Psoas muscle (tissue), 8 donors: ENCODE data around the gene LIG3. TPM values are rescaled to one million over a fixed set of nuclear protein-coding genes. Genes with fewer than 3 reads are reported as not detected.

Source experiments
- ATAC-seq, 4 donors: fragments of 200-7000 bp; cut with Tn5 transposase; one replicate each; pipeline ENCODE4 v1.9.1; 2020; ENCODE audit warnings: moderate library complexity in 3 of 4, mild to moderate bottlenecking in 2 of 4
- DNase-seq, 2 donors: peaks; one replicate each; pipeline ENCODE4 v3.0.0-alpha.2; 2020
- H3K27ac ChIP-seq: fragments of 200-600 bp; one replicate; pipeline ENCODE4 v1.8.0; 2022
- H3K27me3 ChIP-seq, 3 donors: fragments of 200-600 bp in 1 of 3; one replicate each; pipeline versions ENCODE4 v1.6.1 to v1.8.0; 2013 to 2022; ENCODE audit warnings: low read length in 2 of 3, mild to moderate bottlenecking in 2 of 3, moderate library complexity in 1 of 3; ENCODE audit not compliant: insufficient read depth in 3 of 3
- H3K36me3 ChIP-seq, 2 donors: fragments of 200-600 bp in 1 of 2; one replicate each; pipeline versions ENCODE4 v1.6.1 to v1.8.0; 2013 to 2022; ENCODE audit warnings: low read depth in 1 of 2, mild to moderate bottlenecking in 1 of 2, moderate library complexity in 1 of 2; ENCODE audit not compliant: insufficient read depth in 1 of 2
- H3K4me1 ChIP-seq: fragments of 200-600 bp; one replicate; pipeline ENCODE4 v1.8.0; 2022
- H3K4me3 ChIP-seq: fragments of 200-600 bp; one replicate; pipeline ENCODE4 v1.8.0; 2022; ENCODE audit warnings: mild to moderate bottlenecking
- H3K9me3 ChIP-seq: fragments of 200-600 bp; one replicate; pipeline ENCODE4 v1.8.0; 2022
- WGBS, 3 donors: extraction: QIAGEN DNeasy Blood & Tissue Kit; methylation state at CpG; one replicate each; pipeline versions ENCODE4 v1.1.6 to v1.1.7; 2013; 5-methylcytosine and 5-hydroxymethylcytosine counted together
- intact Hi-C, 2 donors: fragments of 100-400 bp; cut with DNase I; formaldehyde crosslinking; loops; one replicate each; pipeline versions ENCODE4 v1.11.0 to v1.14.2; 2022
- polyA plus RNA-seq, 3 donors: library from polyadenylated mRNA; stranded (reverse); fragments of 200-250 nt; gene quantifications; one replicate each; pipeline ENCODE4 v1.2.3, GENCODE V29; 2013
- total RNA-seq, 4 donors: library from RNA; stranded (reverse); fragmentation: NEBNext Ultra II Directional in 2 of 4; extraction: Animal tissue kit (Norgen Biotek cat#: 25700) in 2 of 4; gene quantifications; one replicate each; pipeline versions ENCODE4 v1.2.1 to v1.2.4, GENCODE V29; 2021 to 2023
- TF ChIP-seq, protein P1 (sequence below): fragments of 200-600 bp; IDR thresholded peaks from one replicate; pipeline ENCODE4 v1.8.0; 2022; ENCODE audit warnings: antibody characterized with exemption
- donor health status: healthy with polysubstance abuse.
- donor health status: DM: no; HTN: no; CAD: no; lungs with moderate emphysema.
- donor health status: Bipolar disorder and iron deficiency.
- donor health status: healthy.
- donor health status: DM: yes; HTN: yes; CAD: no.
- donor health status: DM: no; HTN: no; CAD: no.
- donor health status: DM: no; HTN: no; CAD: no.
- donor health status: DM: yes; HTN: yes; CAD: no.

LIG3 gene
- total and polyA plus RNA-seq, 7 donors = 11.5 to 28.2 (median 23.5) TPM

DNA sequence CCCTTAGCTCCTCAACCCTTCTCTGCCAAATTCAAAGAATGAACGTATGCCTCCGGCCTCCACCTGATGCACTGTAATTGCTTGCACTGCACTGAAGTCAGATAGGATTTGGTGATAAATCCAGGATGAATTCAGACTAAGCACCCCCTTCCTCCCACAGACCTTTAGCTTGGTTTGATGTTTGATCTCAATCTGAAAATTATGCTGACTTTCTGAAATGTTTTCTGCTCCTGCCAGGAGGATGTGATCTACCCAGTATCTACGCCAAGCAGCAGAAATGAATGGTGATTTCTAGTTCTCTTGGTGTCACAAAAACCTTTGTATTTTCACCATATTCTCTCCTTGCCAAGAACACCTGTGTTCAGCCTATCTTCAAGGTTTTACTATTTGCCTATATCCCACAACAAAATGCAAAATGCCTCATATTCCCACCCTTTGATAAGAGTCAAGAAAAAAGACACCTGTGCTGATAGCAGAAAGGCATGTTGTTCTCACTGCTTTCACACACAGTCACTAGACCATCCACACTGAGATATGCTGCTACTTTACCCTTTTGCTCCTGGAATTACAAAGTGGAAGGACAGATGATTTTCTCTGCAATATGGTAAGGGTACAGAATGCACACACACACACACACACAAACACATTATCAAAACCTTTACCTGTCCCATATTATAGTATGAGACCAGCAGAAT, 68.5 kb downstream of the LIG3 start:
- DNase-seq (no peak), ATAC-seq (no peak)
- WGBS, 3 donors = 82 to 94% (median 89%) methylated on average over 3 of the region's 3 CpGs
- TF ChIP-seq, protein P1, sequence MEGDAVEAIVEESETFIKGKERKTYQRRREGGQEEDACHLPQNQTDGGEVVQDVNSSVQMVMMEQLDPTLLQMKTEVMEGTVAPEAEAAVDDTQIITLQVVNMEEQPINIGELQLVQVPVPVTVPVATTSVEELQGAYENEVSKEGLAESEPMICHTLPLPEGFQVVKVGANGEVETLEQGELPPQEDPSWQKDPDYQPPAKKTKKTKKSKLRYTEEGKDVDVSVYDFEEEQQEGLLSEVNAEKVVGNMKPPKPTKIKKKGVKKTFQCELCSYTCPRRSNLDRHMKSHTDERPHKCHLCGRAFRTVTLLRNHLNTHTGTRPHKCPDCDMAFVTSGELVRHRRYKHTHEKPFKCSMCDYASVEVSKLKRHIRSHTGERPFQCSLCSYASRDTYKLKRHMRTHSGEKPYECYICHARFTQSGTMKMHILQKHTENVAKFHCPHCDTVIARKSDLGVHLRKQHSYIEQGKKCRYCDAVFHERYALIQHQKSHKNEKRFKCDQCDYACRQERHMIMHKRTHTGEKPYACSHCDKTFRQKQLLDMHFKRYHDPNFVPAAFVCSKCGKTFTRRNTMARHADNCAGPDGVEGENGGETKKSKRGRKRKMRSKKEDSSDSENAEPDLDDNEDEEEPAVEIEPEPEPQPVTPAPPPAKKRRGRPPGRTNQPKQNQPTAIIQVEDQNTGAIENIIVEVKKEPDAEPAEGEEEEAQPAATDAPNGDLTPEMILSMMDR = no peak
- H3K36me3 ChIP-seq = peaks cover 0 to 3% of the 10 kb centered on the region in 2 donors
- intact Hi-C loops = no loop called here
- no peak overlapping the region for H3K4me3 ChIP-seq
- H3K4me1 ChIP-seq = peaks cover 28% of the 10 kb centered on the region
- H3K9me3 ChIP-seq = no peaks in the 10 kb centered on the region
- H3K27ac ChIP-seq = no peak overlapping the region
- no peaks in the 10 kb centered on the region for H3K27me3 ChIP-seq

DNA sequence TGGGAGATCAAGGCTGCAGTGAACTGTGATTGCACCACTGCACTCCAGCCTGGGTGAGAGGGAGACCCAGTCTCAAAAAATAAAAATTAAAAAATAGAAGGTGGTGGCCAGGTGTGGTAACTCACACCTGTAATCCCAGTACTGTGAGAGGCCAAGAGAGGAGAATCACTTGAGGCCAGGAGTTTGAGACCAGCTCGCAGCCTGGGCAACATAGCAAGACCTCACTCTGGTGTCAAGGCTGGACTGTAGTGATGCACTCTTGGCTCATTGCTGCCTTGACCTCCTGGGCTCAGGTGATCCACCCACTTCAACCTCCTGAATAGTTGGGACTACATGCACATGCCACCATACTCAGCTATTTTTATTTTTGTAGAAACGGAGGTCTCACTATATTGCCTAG, 69.9 kb downstream of the LIG3 start:
- DNase-seq (no peak), ATAC-seq (no peak)
- no peaks in the 10 kb centered on the region for H3K9me3 ChIP-seq
- H3K4me3 ChIP-seq = no peak overlapping the region
- H3K27ac ChIP-seq = no peak overlapping the region
- no peaks in the 10 kb centered on the region for H3K27me3 ChIP-seq
- H3K4me1 ChIP-seq = peaks cover 28% of the 10 kb centered on the region
- TF ChIP-seq, protein P1 = no peak
- 93 to 100% (median 98%) methylated on average over 2 of the region's 2 CpGs for WGBS, 3 donors
- peaks cover 0 to 3% of the 10 kb centered on the region in 2 donors for H3K36me3 ChIP-seq
- intact Hi-C loops = no loop called here

DNA sequence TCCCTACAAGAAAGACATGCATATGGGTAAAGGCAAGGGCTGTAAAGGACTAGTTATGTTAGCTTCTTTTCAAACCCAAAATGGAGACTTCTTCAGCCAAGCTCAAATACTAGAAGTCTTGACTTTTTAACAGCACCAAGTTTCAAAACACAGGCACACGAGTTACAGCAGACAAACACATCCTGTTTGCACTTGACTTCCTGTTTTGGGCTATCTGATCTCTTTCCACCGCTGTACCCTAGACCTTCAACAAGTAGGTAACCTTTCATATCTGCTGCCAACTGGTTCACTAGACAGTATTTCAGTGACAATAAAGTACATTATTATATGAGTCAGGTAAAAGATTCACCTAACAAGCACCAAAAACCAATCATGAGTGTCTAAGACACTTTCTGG, 70.9 kb downstream of the LIG3 start:
- WGBS, 3 donors = 18 to 31% (median 29%) methylated on average over 2 of the region's 2 CpGs
- Histone ChIP-seq H3K27ac (peak overlapping the region; percentile 48), H3K9me3 (no peaks in the 10 kb centered on the region), H3K36me3 (peaks cover 0 to 1% of the 10 kb centered on the region in 2 donors), H3K27me3 (no peaks in the 10 kb centered on the region), H3K4me3 (no peak overlapping the region), H3K4me1 (peaks cover 28% of the 10 kb centered on the region)
- TF ChIP-seq, protein P1 = no peak
- intact Hi-C loops = no loop called here
- DNase-seq = no peak
- peak in 1 of 4 donors; percentile 56 for ATAC-seq

DNA sequence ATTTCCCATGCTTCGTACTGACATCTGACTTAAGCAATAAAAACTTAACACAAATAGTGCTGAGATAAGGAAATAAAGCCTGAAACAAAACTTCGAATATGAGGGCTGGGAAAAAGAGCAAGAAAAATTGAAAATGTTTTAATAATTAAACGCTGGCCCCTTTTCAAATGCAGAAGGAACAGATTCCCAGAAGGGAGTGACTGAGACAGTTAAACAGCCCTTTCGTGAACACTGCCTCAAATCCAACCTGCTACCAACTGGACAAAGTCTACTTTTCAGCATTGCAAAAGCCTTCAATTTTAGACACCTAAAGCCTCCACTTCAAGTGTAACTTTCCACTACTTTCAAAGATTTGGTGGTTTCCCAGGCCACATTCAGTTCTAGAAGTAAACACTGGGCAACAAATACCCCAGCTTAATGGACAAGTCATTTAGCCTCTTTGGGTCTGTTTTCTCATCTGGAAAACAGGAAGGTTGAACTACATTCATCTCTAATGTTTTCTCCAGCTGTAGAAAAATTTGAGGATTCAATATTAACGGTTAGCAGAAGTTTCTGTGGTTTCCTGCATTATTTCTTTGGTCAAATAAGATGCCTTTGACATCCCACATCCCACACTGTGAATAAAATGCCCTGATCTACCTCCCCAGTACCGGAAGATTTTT, 71.4 kb downstream of the LIG3 start:
- peak overlapping the region; percentile 28 for H3K27ac ChIP-seq
- DNase-seq (no peak), ATAC-seq (no peak)
- H3K4me1 ChIP-seq = peaks cover 23% of the 10 kb centered on the region
- intact Hi-C loops = no loop called here
- TF ChIP-seq, protein P1 = no peak
- no peak overlapping the region for H3K4me3 ChIP-seq
- H3K9me3 ChIP-seq = no peaks in the 10 kb centered on the region
- WGBS, 3 donors = 44 to 60% (median 51%) methylated on average over 6 of the region's 6 CpGs
- H3K36me3 ChIP-seq = no peaks in the 10 kb centered on the region
- no peaks in the 10 kb centered on the region for H3K27me3 ChIP-seq
